ENCODE measurements around the gene KCNAB1.

- TF ChIP-seq POLR2A (IDR thresholded peaks at IDR 0.05; ENCODE audit: control extremely low read depth in 1 of 2, low read depth in 2 of 2, low read length in 2 of 2) (no peak), CTCF (IDR thresholded peaks at IDR 0.05; ENCODE audit: control extremely low read depth in 1 of 3, insufficient read depth in 1 of 3, low read depth in 1 of 3, low read length in 3 of 3) (no peak), ATF3 (IDR thresholded peaks at IDR 0.05; ENCODE audit: insufficient read depth, low read depth, low read length) (no peak), POLR2AphosphoS5 (IDR thresholded peaks at IDR 0.05; ENCODE audit: low read depth, low read length) (no peak), YY1 (IDR thresholded peaks at IDR 0.05; ENCODE audit: low read depth, low read length) (no peak), EZH2 (IDR thresholded peaks at IDR 0.05; ENCODE audit: low read depth, low read length, severe bottlenecking) (no peak), CEBPB (IDR thresholded peaks at IDR 0.05; ENCODE audit: low read depth, low read length) (no peak), RBBP5 (IDR thresholded peaks at IDR 0.05; ENCODE audit: borderline replicate concordance, low read depth, low read length) (no peak), SP1 (IDR thresholded peaks at IDR 0.05; ENCODE audit: low read depth, low read length) (no peak), NRF1 (IDR thresholded peaks at IDR 0.05; ENCODE audit: low read depth, low read length) (no peak), SRF (IDR thresholded peaks at IDR 0.05; ENCODE audit: low read depth, low read length) (no peak), MAX (IDR thresholded peaks at IDR 0.05) (no peak), EGR1 (IDR thresholded peaks at IDR 0.05; ENCODE audit: borderline replicate concordance, low read depth, low read length) (no peak)
Measured at GRCh38 chr3:156271508-156271907, 151.1 kb downstream of the KCNAB1 start.

All from H1 (cell line).